Measurements from ENCODE around the gene ALG1L2. TPM values are rescaled to one million over a fixed set of nuclear protein-coding genes. Genes with fewer than 3 reads are reported as not detected.
"Not testable (repeated sequence)": the region's sequence is repeated elsewhere in the genome, so short reads cannot be mapped to it uniquely, and the experiment has no call there.

The ALG1L2 gene
- total RNA-seq, 4 donors from 2014 or later = not detected

DNA sequence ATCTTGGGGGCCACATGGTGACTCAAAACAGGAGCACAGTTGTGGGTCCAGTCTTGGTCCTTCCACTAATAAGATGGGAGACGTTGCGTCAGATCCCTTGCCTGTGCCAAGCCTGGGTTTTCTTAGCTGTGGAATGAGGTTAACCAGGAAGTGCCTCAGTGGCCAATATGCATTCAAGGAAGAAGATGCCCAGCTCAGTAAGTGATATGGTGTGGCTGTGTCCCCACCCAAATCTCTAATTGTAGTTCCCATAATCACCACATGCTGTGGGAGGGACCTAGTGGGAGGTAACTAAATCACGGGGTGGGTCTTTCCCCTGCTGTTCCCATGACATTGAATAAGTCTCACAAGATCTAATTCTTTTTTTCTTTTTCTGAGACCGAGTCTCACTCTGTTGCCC, 6.4 kb downstream of the ALG1L2 start:
- no peak overlapping the region for H3K27ac ChIP-seq
- no peak for TF ChIP-seq POLR2AphosphoS5 (IDR thresholded peaks at IDR 0.05)
- TF ChIP-seq POLR2A (IDR thresholded peaks at IDR 0.05) = no peak
- no peak for TF ChIP-seq EP300 (IDR thresholded peaks at IDR 0.05)
- TF ChIP-seq, protein P1, sequence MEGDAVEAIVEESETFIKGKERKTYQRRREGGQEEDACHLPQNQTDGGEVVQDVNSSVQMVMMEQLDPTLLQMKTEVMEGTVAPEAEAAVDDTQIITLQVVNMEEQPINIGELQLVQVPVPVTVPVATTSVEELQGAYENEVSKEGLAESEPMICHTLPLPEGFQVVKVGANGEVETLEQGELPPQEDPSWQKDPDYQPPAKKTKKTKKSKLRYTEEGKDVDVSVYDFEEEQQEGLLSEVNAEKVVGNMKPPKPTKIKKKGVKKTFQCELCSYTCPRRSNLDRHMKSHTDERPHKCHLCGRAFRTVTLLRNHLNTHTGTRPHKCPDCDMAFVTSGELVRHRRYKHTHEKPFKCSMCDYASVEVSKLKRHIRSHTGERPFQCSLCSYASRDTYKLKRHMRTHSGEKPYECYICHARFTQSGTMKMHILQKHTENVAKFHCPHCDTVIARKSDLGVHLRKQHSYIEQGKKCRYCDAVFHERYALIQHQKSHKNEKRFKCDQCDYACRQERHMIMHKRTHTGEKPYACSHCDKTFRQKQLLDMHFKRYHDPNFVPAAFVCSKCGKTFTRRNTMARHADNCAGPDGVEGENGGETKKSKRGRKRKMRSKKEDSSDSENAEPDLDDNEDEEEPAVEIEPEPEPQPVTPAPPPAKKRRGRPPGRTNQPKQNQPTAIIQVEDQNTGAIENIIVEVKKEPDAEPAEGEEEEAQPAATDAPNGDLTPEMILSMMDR (IDR thresholded peaks at IDR 0.05) = no peak
- no peak overlapping the region for H3K4me3 ChIP-seq
- H3K4me1 ChIP-seq = no peaks in the 10 kb centered on the region
- no peak for DNase-seq (ENCODE audit: low spot score in 2 of 2)
- WGBS = 66% methylated on average over 4 of the region's 4 CpGs
- H3K9me3 ChIP-seq = no peaks in the 10 kb centered on the region
- no peaks in the 10 kb centered on the region for H3K27me3 ChIP-seq
- no peaks in the 10 kb centered on the region for H3K36me3 ChIP-seq

DNA sequence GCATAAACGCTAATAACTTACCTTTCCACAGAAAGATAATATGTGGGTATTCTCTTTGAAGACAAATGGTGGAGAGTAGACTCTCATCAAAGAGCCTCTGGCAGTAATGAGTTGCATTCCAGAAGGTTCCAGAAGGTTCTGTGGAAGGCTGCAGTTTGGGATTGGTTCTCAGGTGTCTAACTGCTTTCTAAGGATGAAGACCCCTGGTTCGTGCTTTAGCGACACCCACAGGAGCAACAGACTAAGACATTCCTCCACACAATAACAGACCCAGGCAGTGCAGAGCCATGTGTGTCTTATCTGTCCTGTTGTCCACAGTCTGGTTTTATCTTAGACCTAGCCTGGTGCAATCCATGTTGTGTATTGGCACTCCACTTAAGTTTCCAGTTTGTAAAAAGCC, 9.1 kb downstream of the ALG1L2 start:
- WGBS = 42% methylated on average over 3 of the region's 3 CpGs
- H3K27me3 ChIP-seq = not testable (repeated sequence)

DNA sequence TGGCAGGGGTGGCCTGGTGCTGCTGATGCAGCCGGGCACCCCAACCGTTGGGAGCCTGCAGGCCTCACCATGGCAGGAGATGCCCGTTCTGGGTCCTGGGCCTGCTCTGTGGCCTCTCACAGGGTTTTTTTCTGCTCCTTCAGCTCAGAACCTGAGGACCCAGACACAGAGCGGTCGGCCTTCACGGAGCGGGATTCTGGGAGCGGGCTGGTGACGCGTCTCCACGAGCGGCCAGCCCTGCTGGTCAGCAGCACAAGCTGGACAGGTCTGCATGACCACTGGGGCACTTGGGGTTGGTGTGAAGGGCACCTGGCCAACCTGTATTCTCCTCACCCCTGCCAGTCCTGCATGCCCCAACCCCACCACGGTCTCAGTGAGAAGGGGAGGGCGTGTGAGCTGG, 10.3 kb downstream of the ALG1L2 start:
- WGBS = 100% methylated on average over 1 of the region's 14 CpGs
- H3K36me3 ChIP-seq = no peaks in the 10 kb centered on the region
- H3K4me3 ChIP-seq = no peak overlapping the region
- TF ChIP-seq EP300 (IDR thresholded peaks at IDR 0.05) (no peak), POLR2AphosphoS5 (IDR thresholded peaks at IDR 0.05) (no peak), POLR2A (IDR thresholded peaks at IDR 0.05) (no peak)
- TF ChIP-seq, protein P1 (IDR thresholded peaks at IDR 0.05) = no peak
- H3K27ac ChIP-seq = no peak overlapping the region
- H3K9me3 ChIP-seq = no peaks in the 10 kb centered on the region
- peaks cover 20% of the 10 kb centered on the region for H3K4me1 ChIP-seq
- no peaks in the 10 kb centered on the region for H3K27me3 ChIP-seq
- no peak for DNase-seq (ENCODE audit: low spot score in 2 of 2)

More for the DNA sequence above, 9.1 kb downstream of the ALG1L2 start:
- not testable (repeated sequence) for H3K36me3 ChIP-seq; H3K4me3 ChIP-seq; H3K9me3 ChIP-seq; DNase-seq (ENCODE audit: low spot score in 2 of 2); H3K27ac ChIP-seq
- peaks cover 16% of the 10 kb centered on the region for H3K4me1 ChIP-seq

DNA sequence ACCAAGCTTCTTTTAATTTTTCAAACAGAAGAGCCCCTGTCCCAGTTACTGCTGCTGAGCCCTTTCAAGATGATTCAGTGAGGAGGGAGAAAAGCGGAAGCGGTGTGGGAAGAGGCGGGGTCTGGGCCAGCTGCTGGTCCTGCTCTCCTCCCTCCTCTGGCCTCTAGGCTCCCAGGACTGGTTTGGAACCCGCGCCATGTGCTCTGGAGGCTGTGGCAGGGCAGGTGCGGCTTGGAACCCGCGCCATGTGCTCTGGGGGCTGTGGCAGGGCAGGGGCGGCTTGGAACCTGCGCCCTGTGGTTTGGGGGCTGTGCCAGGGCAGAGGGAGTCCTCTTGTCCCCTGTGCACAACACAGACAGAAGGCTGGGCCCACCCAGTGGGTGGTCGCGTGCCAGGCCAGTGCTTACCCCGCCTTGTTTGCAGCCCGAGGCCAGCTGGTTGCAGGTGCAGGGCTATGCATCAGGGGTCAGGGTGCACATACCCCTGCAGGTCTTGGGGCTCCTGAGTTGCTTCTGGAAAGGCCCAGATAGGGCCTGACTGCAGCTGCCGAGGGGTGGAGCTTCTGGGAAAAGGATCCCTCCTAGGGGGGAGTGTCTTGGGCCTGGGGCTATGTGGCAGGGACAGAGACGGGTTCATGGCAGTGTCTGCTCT, 12.2 kb downstream of the ALG1L2 start:
- H3K27ac ChIP-seq = no peak overlapping the region
- H3K27me3 ChIP-seq = no peaks in the 10 kb centered on the region
- H3K4me3 ChIP-seq = no peak overlapping the region
- 73% methylated on average over 13 of the region's 16 CpGs for WGBS
- H3K36me3 ChIP-seq = no peaks in the 10 kb centered on the region
- no peak for TF ChIP-seq EP300 (IDR thresholded peaks at IDR 0.05)
- no peak for DNase-seq (ENCODE audit: low spot score in 2 of 2)
- H3K9me3 ChIP-seq = no peaks in the 10 kb centered on the region
- H3K4me1 ChIP-seq = peaks cover 22% of the 10 kb centered on the region

DNA sequence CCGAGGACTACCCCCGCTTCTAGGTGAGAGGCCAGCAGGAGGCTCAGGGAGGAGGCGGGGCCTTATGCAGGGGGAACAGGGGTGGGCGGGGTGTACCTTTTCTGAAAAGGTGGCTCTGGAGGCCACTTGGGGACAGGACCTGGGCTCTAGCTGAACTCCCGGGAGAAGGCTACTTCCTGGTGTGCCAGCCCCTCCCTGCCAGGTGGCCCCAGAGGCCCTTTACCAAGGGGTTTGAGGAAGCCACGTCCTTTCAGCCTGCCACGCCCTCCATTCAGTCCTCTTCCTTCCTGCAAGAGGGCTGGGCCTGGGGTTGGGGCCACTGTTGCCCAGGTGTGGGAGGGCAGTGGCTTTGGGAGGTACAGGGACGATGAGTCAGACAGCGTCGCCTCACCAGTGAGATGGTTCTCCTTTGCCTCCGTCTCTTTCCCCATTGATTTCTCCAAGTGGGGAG, 12.9 kb downstream of the ALG1L2 start:
- not testable (repeated sequence) for H3K27ac ChIP-seq; H3K36me3 ChIP-seq; H3K9me3 ChIP-seq; H3K4me3 ChIP-seq; H3K27me3 ChIP-seq; DNase-seq (ENCODE audit: low spot score in 2 of 2)
- peaks cover 22% of the 10 kb centered on the region for H3K4me1 ChIP-seq
- 57% methylated on average over 6 of the region's 11 CpGs for WGBS

DNA sequence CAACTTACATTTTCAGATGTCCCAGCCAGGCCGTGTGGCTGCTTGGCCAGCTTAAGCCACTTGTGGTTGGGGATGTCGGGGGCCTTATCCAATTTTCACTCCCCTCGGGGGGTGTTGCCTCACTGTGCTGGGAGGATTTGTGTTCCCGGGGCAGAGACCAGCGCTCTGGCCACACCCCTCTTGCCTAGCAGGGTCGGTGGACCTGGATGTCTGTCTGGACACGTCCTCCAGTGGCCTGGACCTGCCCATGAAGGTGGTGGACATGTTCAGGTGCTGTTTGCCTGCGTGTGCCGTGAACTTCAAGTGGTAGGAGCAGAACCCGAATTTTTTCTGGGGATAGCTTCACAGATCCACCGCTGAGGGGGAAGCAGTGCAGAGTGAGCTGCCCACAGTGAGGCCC, 14.2 kb downstream of the ALG1L2 start:
- H3K9me3 ChIP-seq; H3K27ac ChIP-seq; H3K36me3 ChIP-seq; DNase-seq (ENCODE audit: low spot score in 2 of 2); H3K4me3 ChIP-seq; H3K27me3 ChIP-seq: not testable (repeated sequence)
- 15% methylated on average over 9 of the region's 11 CpGs for WGBS
- H3K4me1 ChIP-seq = peaks cover 22% of the 10 kb centered on the region

DNA sequence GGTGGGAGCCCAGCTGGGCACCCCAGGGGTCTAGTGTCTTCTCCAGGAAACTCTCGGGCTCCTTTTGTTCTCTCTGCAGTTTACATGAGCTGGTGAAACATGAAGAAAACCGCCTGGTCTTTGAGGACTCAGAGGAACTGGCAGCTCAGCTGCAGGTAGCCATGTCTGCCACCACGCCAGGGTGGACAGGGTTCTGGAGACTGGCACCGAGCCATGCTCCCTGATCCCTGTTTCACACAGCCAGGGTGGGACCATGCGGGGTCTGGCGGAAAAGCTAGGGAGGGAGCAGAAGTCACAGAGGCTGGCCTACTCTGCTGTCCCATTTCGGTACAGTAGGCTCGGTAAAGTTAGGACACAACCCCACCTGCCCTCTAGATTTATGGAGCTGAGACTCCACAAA, 15.5 kb downstream of the ALG1L2 start:
- H3K4me1 ChIP-seq = peaks cover 22% of the 10 kb centered on the region
- H3K27ac ChIP-seq; H3K9me3 ChIP-seq; H3K36me3 ChIP-seq; H3K4me3 ChIP-seq; H3K27me3 ChIP-seq; DNase-seq (ENCODE audit: low spot score in 2 of 2): not testable (repeated sequence)
- WGBS = 92% methylated on average over 8 of the region's 8 CpGs
